OCI-LY1 (cell line): ENCODE results near the gene SLC12A3.

Source experiments
- EZH2 ChIP-seq: fragments of 200-600 bp; sonication (generic), shearing (Covaris generic); IDR thresholded peaks from 2 replicates; pipeline ENCODE4 v1.8.0; 2017; ENCODE audit warnings: borderline replicate concordance, mixed run types, mild to moderate bottlenecking, antibody characterized with exemption, low read length, moderate library complexity, mixed read lengths
- TF ChIP-seq, protein P1 (sequence below): fragments of 200-600 bp; sonication (generic), shearing (Covaris generic); IDR thresholded peaks from 2 replicates; pipeline ENCODE4 v1.5.1; 2017; ENCODE audit warnings: mild to moderate bottlenecking, antibody characterized with exemption, low read length, moderate library complexity, mixed read lengths

DNA sequence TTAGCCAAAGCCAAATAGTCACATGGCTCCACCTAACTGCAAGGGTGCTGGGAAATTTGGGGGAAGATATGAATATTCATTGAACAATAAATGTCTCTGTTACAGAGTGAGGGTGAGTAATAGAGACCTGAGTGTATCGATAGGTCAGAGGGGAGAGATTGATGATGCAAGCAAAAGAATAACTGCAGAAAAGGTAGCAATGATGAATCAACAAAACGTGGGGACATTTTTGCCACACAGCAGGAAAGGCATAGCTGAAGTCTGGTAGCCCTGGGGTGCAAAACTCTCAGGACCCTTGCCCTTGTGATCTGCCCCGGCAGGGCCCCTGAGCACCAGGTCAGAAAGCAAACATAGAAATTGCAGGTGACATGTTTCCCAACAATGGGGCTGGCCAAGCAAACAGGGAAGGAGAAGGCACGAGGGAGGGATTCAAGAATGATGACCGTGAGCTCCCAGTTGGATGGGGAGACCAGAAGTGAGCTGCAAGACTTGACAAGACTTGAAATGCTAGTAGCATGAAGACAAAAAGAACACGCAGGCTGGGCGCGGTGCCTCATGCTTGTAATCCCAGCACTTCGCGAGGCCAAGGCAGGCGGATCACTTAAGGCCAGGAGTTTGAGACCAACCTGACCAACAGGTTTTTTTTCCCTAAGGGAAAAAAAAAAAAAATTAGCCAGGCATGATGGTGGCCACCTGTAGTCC is 54.2 kb downstream of the SLC12A3 start:
- TF ChIP-seq, protein P1, sequence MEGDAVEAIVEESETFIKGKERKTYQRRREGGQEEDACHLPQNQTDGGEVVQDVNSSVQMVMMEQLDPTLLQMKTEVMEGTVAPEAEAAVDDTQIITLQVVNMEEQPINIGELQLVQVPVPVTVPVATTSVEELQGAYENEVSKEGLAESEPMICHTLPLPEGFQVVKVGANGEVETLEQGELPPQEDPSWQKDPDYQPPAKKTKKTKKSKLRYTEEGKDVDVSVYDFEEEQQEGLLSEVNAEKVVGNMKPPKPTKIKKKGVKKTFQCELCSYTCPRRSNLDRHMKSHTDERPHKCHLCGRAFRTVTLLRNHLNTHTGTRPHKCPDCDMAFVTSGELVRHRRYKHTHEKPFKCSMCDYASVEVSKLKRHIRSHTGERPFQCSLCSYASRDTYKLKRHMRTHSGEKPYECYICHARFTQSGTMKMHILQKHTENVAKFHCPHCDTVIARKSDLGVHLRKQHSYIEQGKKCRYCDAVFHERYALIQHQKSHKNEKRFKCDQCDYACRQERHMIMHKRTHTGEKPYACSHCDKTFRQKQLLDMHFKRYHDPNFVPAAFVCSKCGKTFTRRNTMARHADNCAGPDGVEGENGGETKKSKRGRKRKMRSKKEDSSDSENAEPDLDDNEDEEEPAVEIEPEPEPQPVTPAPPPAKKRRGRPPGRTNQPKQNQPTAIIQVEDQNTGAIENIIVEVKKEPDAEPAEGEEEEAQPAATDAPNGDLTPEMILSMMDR = no peak
- no peak for TF ChIP-seq EZH2
